Ovary (tissue), 9 donors: ENCODE results near the gene RASGRP3. TPM values are rescaled to one million over a fixed set of nuclear protein-coding genes. Genes with fewer than 3 reads are reported as not detected.

Source experiments
- DNase-seq, 5 donors: peaks; one replicate each; pipeline ENCODE4 v3.0.0-alpha.2; 2019 to 2020
- H3K27ac ChIP-seq, 2 donors: fragments of 200-600 bp; one replicate each; pipeline versions ENCODE4 v1.5.1 to v1.8.0; 2019 to 2022
- H3K27me3 ChIP-seq: fragments of 200-600 bp; one replicate; pipeline ENCODE4 v1.8.0; 2022
- H3K36me3 ChIP-seq: fragments of 200-600 bp; sonication (generic); one replicate; pipeline ENCODE4 v1.5.1; 2019
- H3K4me1 ChIP-seq: one replicate; pipeline ENCODE4 v1.8.1; 2013; ENCODE audit warnings: mild to moderate bottlenecking, moderate library complexity; ENCODE audit not compliant: insufficient read depth
- H3K4me3 ChIP-seq: fragments of 200-600 bp; sonication (generic); one replicate; pipeline ENCODE4 v1.5.1; 2017
- H3K9me3 ChIP-seq, 2 donors: fragments of 200-600 bp in 1 of 2; sonication (generic) in 1 of 2; one replicate each; pipeline versions ENCODE4 v1.5.1 to v1.8.1; 2013 to 2019; ENCODE audit warnings: mild to moderate bottlenecking in 1 of 2, moderate library complexity in 1 of 2
- EP300 ChIP-seq: sonication (generic); formaldehyde crosslinking; IDR thresholded peaks from one replicate; pipeline ENCODE4 v1.6.1; 2017; ENCODE audit warnings: antibody characterized with exemption
- POLR2A ChIP-seq: fragments of 450-650 bp; IDR thresholded peaks from one replicate; pipeline ENCODE4 v1.6.1; 2017; ENCODE audit warnings: antibody characterized with exemption, mild to moderate bottlenecking, moderate library complexity
- WGBS, 3 donors: extraction: QIAGEN DNeasy Blood & Tissue Kit in 1 of 3; methylation state at CpG; one replicate each; pipeline versions ENCODE4 v1.1.5 to v1.1.7; 2013 to 2017; 5-methylcytosine and 5-hydroxymethylcytosine counted together
- intact Hi-C, 4 donors: fragments of 100-400 bp; cut with DNase I; formaldehyde crosslinking; loops; one replicate each; pipeline versions ENCODE4 v1.11.0 to v1.15.1; 2022 to 2023
- polyA plus RNA-seq, 2 donors: library from polyadenylated mRNA; stranded (reverse); fragments of 200-250 nt in 1 of 2; fragments of 350-450 nt in 1 of 2; fragmentation: Illumina TruSeq in 1 of 2; extraction: RNeasy Lipid Tissue Mini Kit (QIAGEN cat#74804) in 1 of 2; gene quantifications; one replicate each; pipeline ENCODE4 v1.2.3, GENCODE V29; 2013 to 2014
- total RNA-seq, 7 donors: library from RNA; depleted of rRNA in 2 of 7; stranded (reverse); fragments of >200 nt in 2 of 7; fragmentation: NEBNext Ultra II Directional in 3 of 7; extraction: Animal tissue kit (Norgen Biotek cat#: 25700) in 3 of 7; gene quantifications; one replicate each; pipeline versions ENCODE4 v1.1.0 to v1.2.4, GENCODE V29; 2016 to 2023
- TF ChIP-seq, protein P1 (sequence below), 3 donors: fragments of 450-650 bp in 2 of 3; fragments of 200-600 bp in 1 of 3; IDR thresholded peaks; one replicate each; pipeline versions ENCODE4 v1.5.1 to v1.8.0; 2016 to 2022; ENCODE audit warnings: antibody characterized with exemption in 3 of 3, mild to moderate bottlenecking in 1 of 3
- donor health status: DM: no; HTN: no; CAD: no; lungs with moderate emphysema.
- donor health status: DM: no; HTN: no; CAD: no.
- donor health status: Bipolar disorder and iron deficiency.
- donor health status: DM: yes; HTN: yes; CAD: no.
- donor health status: DM: no; HTN: no; CAD: no.
- donor health status: DM: yes; HTN: yes; CAD: no.

The RASGRP3 gene
- total and polyA plus RNA-seq, 9 donors: 1.9 to 6.4 (median 3.0) TPM

DNA sequence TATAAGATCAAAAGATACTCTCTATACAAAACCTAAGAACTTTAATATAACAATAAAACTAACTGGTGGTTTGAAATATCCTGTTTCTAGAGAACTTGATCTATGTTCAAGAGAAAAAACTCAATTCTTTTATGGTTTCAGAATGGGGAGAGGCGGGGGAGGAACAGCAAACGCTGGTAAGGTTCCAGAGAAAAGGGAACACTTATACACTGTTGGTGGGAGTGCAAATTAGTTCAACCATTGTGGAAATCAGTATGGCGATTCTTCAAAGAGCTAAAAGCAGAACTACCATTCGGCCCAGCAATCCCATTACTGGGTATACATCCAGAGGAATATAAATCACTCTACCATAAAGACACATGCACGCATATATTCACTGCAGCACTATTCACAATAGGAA is 105.4 kb downstream of the RASGRP3 start:
- no peak for TF ChIP-seq POLR2A
- Histone ChIP-seq H3K27me3 (no peaks in the 10 kb centered on the region), H3K4me1 (no peaks in the 10 kb centered on the region), H3K4me3 (no peak overlapping the region), H3K9me3 (no peaks in the 10 kb centered on the region), H3K27ac (no peak overlapping the region), H3K36me3 (no peaks in the 10 kb centered on the region)
- intact Hi-C loops: loop anchor here in 1 of 4 donors (5.0 to 10.0 kb wide), 3 partner anchors 105 to 547 kb away; partner anchors contain the start of gene RASGRP3
- WGBS, 3 donors: 72 to 84% (median 80%) methylated on average over 5 of the region's 5 CpGs
- DNase-seq: no peak

- no peaks in the 10 kb centered on the region for H3K27me3 ChIP-seq
- no peaks in the 10 kb centered on the region for H3K9me3 ChIP-seq
- no peak for TF ChIP-seq POLR2A
- no peak for TF ChIP-seq EP300
- TF ChIP-seq, protein P1, sequence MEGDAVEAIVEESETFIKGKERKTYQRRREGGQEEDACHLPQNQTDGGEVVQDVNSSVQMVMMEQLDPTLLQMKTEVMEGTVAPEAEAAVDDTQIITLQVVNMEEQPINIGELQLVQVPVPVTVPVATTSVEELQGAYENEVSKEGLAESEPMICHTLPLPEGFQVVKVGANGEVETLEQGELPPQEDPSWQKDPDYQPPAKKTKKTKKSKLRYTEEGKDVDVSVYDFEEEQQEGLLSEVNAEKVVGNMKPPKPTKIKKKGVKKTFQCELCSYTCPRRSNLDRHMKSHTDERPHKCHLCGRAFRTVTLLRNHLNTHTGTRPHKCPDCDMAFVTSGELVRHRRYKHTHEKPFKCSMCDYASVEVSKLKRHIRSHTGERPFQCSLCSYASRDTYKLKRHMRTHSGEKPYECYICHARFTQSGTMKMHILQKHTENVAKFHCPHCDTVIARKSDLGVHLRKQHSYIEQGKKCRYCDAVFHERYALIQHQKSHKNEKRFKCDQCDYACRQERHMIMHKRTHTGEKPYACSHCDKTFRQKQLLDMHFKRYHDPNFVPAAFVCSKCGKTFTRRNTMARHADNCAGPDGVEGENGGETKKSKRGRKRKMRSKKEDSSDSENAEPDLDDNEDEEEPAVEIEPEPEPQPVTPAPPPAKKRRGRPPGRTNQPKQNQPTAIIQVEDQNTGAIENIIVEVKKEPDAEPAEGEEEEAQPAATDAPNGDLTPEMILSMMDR (IDR thresholded peaks at IDR 0.05): peak; percentile 68 to 74 (median 68)
- H3K36me3 ChIP-seq: no peaks in the 10 kb centered on the region
- intact Hi-C loops: loop anchor here in 1 of 4 donors (5.0 to 10.0 kb wide), 3 partner anchors 106 to 549 kb away; partner anchors contain the start of gene RASGRP3
- WGBS, 3 donors: 11 to 20% (median 13%) methylated on average over 2 of the region's 2 CpGs
- H3K27ac ChIP-seq: no peak overlapping the region
- no peak overlapping the region for H3K4me3 ChIP-seq
- peaks cover 2% of the 10 kb centered on the region for H3K4me1 ChIP-seq
- peak in 1 of 5 donors; percentile 23 for DNase-seq
These were observed 106.9 kb downstream of the RASGRP3 start for GRCh38 chr2:33583194-33583938.

DNA sequence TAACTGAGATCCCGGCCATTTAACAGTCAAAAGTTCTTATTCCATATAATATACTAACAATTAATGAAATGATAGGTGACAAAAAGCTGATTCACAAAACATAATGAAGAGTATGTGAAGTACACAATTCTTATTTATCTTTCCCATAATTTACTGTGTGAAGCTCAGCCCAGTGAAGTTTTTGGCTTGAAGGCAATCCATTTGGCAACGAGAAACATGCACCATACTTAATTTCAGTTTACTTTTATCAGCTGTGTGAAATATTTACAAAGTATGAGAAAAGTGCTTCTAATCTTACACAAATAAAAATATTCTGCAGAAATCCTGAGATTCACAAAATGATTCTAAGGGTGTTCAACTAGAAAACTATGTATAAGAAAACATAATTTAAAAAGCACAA is 110.3 kb downstream of the RASGRP3 start:
- intact Hi-C loops: loop anchor here in 2 of 4 donors (5.0 to 10.0 kb wide), 3 partner anchors 202 to 814 kb away; no protein-coding TSS in a partner anchor
- Histone ChIP-seq H3K27ac (no peak overlapping the region), H3K27me3 (no peaks in the 10 kb centered on the region), H3K4me1 (peaks cover 4% of the 10 kb centered on the region), H3K4me3 (no peak overlapping the region), H3K36me3 (no peaks in the 10 kb centered on the region), H3K9me3 (no peaks in the 10 kb centered on the region)
- DNase-seq: no peak
- TF ChIP-seq POLR2A: no peak
- TF ChIP-seq, protein P1 (IDR thresholded peaks at IDR 0.05): no peak
- no peak for TF ChIP-seq EP300
- 43 to 52% (median 48%) methylated on average over 2 of the region's 2 CpGs for WGBS, 3 donors

- H3K9me3 ChIP-seq: no peaks in the 10 kb centered on the region
- H3K36me3 ChIP-seq: no peaks in the 10 kb centered on the region
- WGBS, 3 donors: 30 to 41% (median 39%) methylated on average over 2 of the region's 2 CpGs
- H3K4me1 ChIP-seq: peaks cover 4% of the 10 kb centered on the region
- DNase-seq: no peak
- intact Hi-C loops: loop anchor here in 2 of 4 donors (5.0 to 10.0 kb wide), 3 partner anchors 203 to 816 kb away; no protein-coding TSS in a partner anchor
- H3K27ac ChIP-seq: no peak overlapping the region
- no peak overlapping the region for H3K4me3 ChIP-seq
- no peaks in the 10 kb centered on the region for H3K27me3 ChIP-seq
- no peak for TF ChIP-seq POLR2A
- TF ChIP-seq, protein P1 (IDR thresholded peaks at IDR 0.05): no peak
- no peak for TF ChIP-seq EP300
These were observed 111.8 kb downstream of the RASGRP3 start for GRCh38 chr2:33588232-33588631.

DNA sequence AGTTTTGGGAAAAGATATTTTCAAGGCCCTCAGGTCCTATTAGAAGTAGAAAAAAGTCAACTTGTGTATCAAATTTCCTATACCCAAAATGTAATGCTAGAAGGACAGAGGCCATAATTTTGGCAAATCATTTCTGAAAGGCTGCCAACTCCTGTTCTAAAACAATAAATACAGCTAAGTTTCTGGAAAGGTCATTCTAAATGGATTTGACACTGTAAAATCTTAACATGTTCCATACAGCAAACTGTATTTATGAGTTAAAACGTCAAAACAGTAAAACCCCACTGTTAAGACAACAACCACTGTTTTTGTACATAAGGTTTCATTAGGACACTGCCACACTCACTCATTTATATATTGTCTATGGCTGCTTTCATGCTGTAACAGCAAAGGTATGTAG is 113.0 kb downstream of the RASGRP3 start:
- H3K36me3 ChIP-seq: no peaks in the 10 kb centered on the region
- peak overlapping the region in 1 of 2 donors; percentile 3 for H3K27ac ChIP-seq
- no peak for DNase-seq
- H3K4me3 ChIP-seq: no peak overlapping the region
- TF ChIP-seq, protein P1 (IDR thresholded peaks at IDR 0.05): no peak
- intact Hi-C loops: loop anchor here in 2 of 4 donors (5.0 to 10.0 kb wide), 3 partner anchors 205 to 817 kb away; no protein-coding TSS in a partner anchor
- H3K27me3 ChIP-seq: no peaks in the 10 kb centered on the region
- WGBS, 3 donors: 0 to 3% (median 0%) methylated on average over 1 of the region's 1 CpG
- H3K4me1 ChIP-seq: peaks cover 7% of the 10 kb centered on the region
- H3K9me3 ChIP-seq: no peaks in the 10 kb centered on the region
